ENCODE results near the gene EPDR1.
"Not testable (repeated sequence)": the region's sequence is repeated elsewhere in the genome, so short reads cannot be mapped to it uniquely, and the experiment has no call there.

EPDR1 gene

DNA sequence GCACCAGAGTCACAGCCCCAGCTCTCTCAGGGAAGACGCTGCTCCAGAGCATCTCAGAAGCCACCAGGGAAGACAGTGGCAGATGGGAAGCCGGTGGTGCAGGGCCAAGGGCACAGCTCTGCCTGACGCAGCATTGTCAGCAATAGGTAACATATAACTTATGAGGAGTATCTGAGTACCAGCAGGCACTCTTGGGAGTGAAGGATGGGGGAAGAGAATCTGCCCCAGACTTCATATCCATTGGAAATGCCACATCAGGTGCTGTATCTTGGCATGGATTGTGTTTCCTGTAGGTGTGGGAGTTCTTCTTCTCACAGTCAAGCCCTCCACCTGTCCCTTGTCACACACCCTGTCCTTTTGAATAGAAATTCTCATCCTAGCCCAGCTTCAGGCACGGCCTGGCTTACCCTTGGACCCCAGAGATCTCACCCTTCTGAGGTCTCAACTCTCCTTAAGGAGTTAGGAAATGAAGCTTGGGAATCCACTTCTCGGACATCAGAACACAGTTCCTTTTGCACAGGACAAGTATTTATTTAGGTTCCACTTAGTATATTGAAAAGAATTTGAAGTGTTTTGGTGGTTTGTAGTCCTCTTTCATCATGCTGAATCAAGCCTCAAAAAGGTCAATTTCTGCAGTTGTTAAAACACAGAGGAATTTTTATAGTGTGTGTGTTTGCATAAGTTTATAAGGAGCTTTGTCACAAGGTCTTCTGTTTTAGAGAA is 9.9 kb downstream of the EPDR1 start:
- no peak for DNase-seq

- DNase-seq, result no peak
Measured at GRCh38 chr7:37932543-37932942, 12.1 kb downstream of the EPDR1 start.

GRCh38 chr7:37933018-37933566 is 12.7 kb downstream of the EPDR1 start:
- no peak for DNase-seq

DNA sequence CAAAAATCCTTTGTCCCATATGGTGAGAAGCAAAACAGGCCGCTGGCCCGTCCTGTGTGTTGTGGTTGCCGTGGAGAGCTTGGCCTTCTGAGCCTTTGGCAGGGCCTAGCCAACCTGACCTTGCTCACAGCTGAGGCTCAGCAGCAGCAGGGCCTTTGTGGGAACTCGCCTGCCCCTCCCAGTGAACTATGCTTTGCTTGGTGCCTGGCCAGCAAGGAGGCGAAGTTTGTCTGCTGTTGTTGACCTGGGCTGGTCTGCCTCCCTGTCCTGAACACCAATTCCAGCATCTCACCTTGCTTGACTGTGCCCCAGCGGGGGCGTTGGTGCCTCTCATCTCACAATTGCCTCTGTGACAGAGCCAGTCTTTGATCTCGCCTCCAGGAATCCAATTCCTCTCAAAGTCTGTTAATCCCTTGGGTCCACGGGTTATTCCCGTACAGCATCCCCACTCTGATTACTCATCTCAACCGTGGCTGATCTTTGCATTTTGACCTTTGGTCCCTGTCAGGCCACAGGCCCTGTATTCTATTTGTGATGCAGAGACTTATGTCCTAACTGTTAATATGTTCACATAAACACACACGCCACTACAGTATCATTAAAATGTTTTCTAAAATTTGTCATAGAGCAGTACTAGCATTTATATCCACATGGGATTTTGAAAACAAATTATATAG is 22.6 kb downstream of the EPDR1 start:
- DNase-seq, result no peak

GRCh38 chr7:37943905-37944736 is 23.7 kb downstream of the EPDR1 start:
- no peak for DNase-seq

GRCh38 chr7:37944737-37945054 is 24.3 kb downstream of the EPDR1 start:
- no peak for DNase-seq

DNA sequence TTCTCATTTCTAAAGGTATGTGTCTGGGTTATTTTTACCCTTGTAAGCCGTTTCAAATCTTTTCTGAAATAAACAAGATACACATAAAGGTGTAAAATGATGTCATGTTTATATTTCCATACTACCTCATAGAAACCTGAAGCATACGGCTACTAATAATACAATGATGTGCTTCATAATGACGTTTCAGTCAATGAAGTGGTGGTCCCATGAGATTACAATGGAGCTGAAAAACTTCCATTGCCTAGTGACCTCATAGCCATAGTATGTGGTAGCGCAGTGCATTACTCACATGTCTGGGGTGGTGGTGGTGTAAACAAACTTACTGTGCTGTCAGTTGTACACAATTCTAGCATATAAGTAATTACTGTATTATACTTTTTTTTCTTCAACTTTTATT is 24.9 kb downstream of the EPDR1 start:
- no peak for DNase-seq

- no peak for DNase-seq
Measured at GRCh38 chr7:37947138-37947940, 26.9 kb downstream of the EPDR1 start.

DNA sequence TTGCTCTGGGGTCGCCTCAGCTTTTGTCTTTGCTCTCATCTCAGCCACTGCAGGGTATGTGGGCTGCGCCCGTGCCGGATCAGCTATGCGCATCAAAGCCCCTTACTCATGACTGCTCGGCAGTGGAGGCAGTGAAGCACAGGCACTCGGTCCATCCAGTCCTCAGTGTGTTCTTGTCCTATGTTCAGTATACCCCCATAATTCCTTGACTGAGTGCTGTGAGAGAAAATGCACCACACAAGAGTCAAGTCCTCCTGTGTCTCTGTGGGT is 27.4 kb downstream of the EPDR1 start:
- DNase-seq, result no peak

DNA sequence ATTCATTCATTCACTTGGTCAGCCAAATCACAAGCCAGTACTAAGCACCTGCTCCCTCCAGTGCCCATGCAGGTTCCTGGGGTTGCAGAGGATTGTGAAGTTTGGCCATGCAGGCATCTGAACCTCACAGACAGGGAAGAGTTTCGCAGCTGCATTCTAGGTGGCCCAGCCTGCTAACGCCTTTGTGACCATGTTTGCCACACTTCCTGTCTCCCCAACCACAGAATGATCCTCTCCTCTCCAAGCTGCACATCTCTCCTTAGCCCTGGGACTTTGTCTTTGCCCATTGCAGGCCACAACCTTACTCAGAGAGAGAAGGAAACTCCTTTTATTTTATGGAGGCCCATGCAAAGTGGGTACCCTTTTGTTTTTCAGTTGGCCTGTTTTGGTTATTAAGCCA is 31.8 kb downstream of the EPDR1 start:
- DNase-seq, result no peak

GRCh38 chr7:37954217-37954616 is 33.8 kb downstream of the EPDR1 start:
- DNase-seq, result not testable (repeated sequence)

- no peak for DNase-seq
Measured at GRCh38 chr7:37956791-37957190, 36.4 kb downstream of the EPDR1 start.

- no peak for DNase-seq
Measured at GRCh38 chr7:37957221-37957970, 37.0 kb downstream of the EPDR1 start.

DNA sequence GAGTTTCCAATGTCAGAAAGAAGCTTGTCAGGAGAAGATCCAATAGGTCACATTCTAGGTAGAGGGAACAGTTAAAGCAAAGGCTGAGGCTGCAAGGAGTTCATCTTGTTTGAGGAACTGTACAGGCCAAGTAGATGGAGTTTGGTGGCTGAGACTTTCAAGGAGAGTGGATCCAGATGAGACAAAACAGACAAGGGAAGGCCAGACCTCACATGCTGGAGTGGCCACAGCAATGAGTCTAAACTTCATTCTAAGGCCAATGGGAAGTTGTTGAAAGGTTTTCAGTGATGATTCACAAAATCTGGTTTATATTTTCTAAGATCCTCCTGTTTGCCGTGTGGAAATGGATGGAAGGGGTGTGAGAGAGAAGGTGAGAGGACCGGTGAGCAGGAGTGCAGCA is 40.0 kb downstream of the EPDR1 start:
- no peak for DNase-seq

DNA sequence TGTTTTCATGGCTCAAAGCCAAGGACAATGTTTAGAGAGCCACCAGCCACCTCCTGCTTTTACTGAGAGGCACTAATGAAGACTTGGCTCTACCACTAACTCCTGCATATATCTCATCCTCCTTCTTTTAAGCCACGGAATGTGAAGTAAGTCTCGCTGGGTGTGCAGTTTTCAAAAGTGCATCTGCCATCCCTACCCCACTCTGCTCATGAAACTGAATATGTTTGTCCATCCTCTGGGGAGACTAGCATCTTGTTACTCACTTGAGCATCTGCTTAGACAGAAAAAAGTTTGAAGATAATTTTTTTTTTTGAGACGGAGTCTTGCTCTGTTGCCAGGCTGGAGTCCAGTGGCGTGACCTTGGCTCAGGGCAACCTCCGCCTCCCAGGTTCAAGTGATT is 40.8 kb downstream of the EPDR1 start:
- no peak for DNase-seq

- DNase-seq, result no peak
Measured at GRCh38 chr7:37964196-37964595, 43.8 kb downstream of the EPDR1 start.

- DNase-seq, result no peak
Measured at GRCh38 chr7:37970211-37970610, 49.8 kb downstream of the EPDR1 start.

GRCh38 chr7:37971491-37971890 is 51.1 kb downstream of the EPDR1 start:
- no peak for DNase-seq

GRCh38 chr7:37973915-37974314 is 53.5 kb downstream of the EPDR1 start:
- no peak for DNase-seq

- DNase-seq, result no peak
Measured at GRCh38 chr7:37974711-37975110, 54.3 kb downstream of the EPDR1 start.

DNA sequence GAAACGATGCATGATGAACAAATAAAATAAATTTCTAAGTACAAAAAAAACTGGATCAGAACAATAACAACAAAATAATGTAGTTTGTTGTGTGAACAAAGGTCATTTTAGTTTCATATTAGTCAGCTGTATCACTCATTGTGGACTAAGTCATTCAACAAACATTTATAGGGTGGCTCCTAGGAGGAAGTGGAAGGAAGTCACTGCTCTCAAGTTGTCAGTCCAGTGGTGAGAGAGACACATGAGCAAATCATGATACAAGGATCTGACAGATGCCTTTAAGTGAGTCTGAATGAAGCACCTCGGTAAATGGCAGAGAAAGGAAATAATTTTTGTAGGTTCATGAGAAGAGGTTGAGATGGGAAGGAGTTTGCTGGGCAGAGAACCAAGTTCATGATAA is 56.8 kb downstream of the EPDR1 start:
- DNase-seq, result no peak

GRCh38 chr7:37981664-37982063 is 61.2 kb downstream of the EPDR1 start:
- DNase-seq, result no peak
